ENCODE results near the gene DNAH1.

- TF ChIP-seq CTCF (IDR thresholded peaks at IDR 0.05): no peak
- TF ChIP-seq POLR2A (IDR thresholded peaks at IDR 0.05): no peak
- TF ChIP-seq POLR2AphosphoS5 (IDR thresholded peaks at IDR 0.05): no peak
Measured at GRCh38 chr3:52396011-52396906, 80.1 kb downstream of the DNAH1 start.
